Activated T-cell treated with anti-CD3 and anti-CD28 coated beads, Interleukin-2, amount 50 U/mL, for 24 hours (primary cell): ENCODE data around the gene INO80B.
A peak's percentile ranks its signal among the peaks of the same experiment; 100 is the strongest.

ENCODE experiments used
- DNase-seq: peaks from one replicate; pipeline ENCODE4 v3.0.0-alpha.2; 2020
- H3K27ac Mint-ChIP-seq: 2 replicates; pipeline ENCODE4 v1.8.0; 2020; ENCODE audit warnings: mild to moderate bottlenecking, mixed read lengths
- H3K27me3 Mint-ChIP-seq: 2 replicates; pipeline ENCODE4 v1.8.0; 2020; ENCODE audit warnings: mixed read lengths
- H3K36me3 Mint-ChIP-seq: 2 replicates; pipeline ENCODE4 v1.8.0; 2020; ENCODE audit warnings: low read depth, mixed read lengths
- H3K4me1 Mint-ChIP-seq: 2 replicates; pipeline ENCODE4 v1.8.0; 2020; ENCODE audit warnings: low read depth, mixed read lengths
- H3K4me3 Mint-ChIP-seq: 2 replicates; pipeline ENCODE4 v1.8.0; 2020; ENCODE audit warnings: mild to moderate bottlenecking, moderate library complexity, mixed read lengths
- H3K9me3 Mint-ChIP-seq: 2 replicates; pipeline ENCODE4 v1.8.0; 2020; ENCODE audit warnings: mixed read lengths

INO80B gene

GRCh38 chr2:74454654-74455511, at the start of gene INO80B:
Gene INO80B, plus strand, starts transcription at chr2:74455087. Its CDS starts 30 bp downstream, at chr2:74455117.
- peak; percentile 99 for DNase-seq
- peaks cover 33% of the 10 kb centered on the region for H3K36me3 Mint-ChIP-seq
- peaks cover 54% of the 10 kb centered on the region for H3K4me1 Mint-ChIP-seq
- H3K9me3 Mint-ChIP-seq: no peaks in the 10 kb centered on the region
- no peaks in the 10 kb centered on the region for H3K27me3 Mint-ChIP-seq
- H3K4me3 Mint-ChIP-seq: peak within 1 kb of the TSS; percentile 92
- H3K27ac Mint-ChIP-seq: peak within 1 kb of the TSS; percentile 97

- no peak for DNase-seq
- no peaks in the 10 kb centered on the region for H3K9me3 Mint-ChIP-seq
- H3K27ac Mint-ChIP-seq: no peak overlapping the region
- no peaks in the 10 kb centered on the region for H3K4me1 Mint-ChIP-seq
- no peak overlapping the region for H3K4me3 Mint-ChIP-seq
- no peaks in the 10 kb centered on the region for H3K27me3 Mint-ChIP-seq
- H3K36me3 Mint-ChIP-seq: no peaks in the 10 kb centered on the region
Measured at GRCh38 chr2:74406035-74406434, 48.9 kb upstream of the INO80B start.

- Mint-ChIP-seq H3K4me3 (no peak overlapping the region), H3K27me3 (no peaks in the 10 kb centered on the region), H3K27ac (no peak overlapping the region), H3K9me3 (no peaks in the 10 kb centered on the region), H3K4me1 (no peaks in the 10 kb centered on the region), H3K36me3 (no peaks in the 10 kb centered on the region)
- no peak for DNase-seq
Measured at GRCh38 chr2:74407682-74408081, 47.2 kb upstream of the INO80B start.

GRCh38 chr2:74413001-74413698, 41.7 kb upstream of the INO80B start:
- H3K4me1 Mint-ChIP-seq: peaks cover 25% of the 10 kb centered on the region
- H3K27me3 Mint-ChIP-seq: no peaks in the 10 kb centered on the region
- no peaks in the 10 kb centered on the region for H3K9me3 Mint-ChIP-seq
- H3K4me3 Mint-ChIP-seq: no peak overlapping the region
- no peak for DNase-seq
- H3K27ac Mint-ChIP-seq: peak overlapping the region; percentile 15
- no peaks in the 10 kb centered on the region for H3K36me3 Mint-ChIP-seq

- Mint-ChIP-seq H3K4me1 (peaks cover 25% of the 10 kb centered on the region), H3K4me3 (peak overlapping the region; percentile 66), H3K27ac (no peak overlapping the region), H3K36me3 (no peaks in the 10 kb centered on the region), H3K27me3 (no peaks in the 10 kb centered on the region), H3K9me3 (no peaks in the 10 kb centered on the region)
- DNase-seq: no peak
Measured at GRCh38 chr2:74414441-74414840, 40.4 kb upstream of the INO80B start.

GRCh38 chr2:74414881-74415761, 39.8 kb upstream of the INO80B start:
- Mint-ChIP-seq H3K27ac (no peak overlapping the region), H3K27me3 (no peaks in the 10 kb centered on the region), H3K36me3 (no peaks in the 10 kb centered on the region), H3K4me3 (peak overlapping the region; percentile 66), H3K4me1 (peaks cover 28% of the 10 kb centered on the region), H3K9me3 (no peaks in the 10 kb centered on the region)
- DNase-seq: peak; percentile 66

- H3K9me3 Mint-ChIP-seq: no peaks in the 10 kb centered on the region
- H3K27ac Mint-ChIP-seq: peak overlapping the region; percentile 27
- H3K4me3 Mint-ChIP-seq: peak overlapping the region; percentile 66
- H3K36me3 Mint-ChIP-seq: no peaks in the 10 kb centered on the region
- DNase-seq: peak; percentile 56
- H3K4me1 Mint-ChIP-seq: peaks cover 34% of the 10 kb centered on the region
- H3K27me3 Mint-ChIP-seq: no peaks in the 10 kb centered on the region
Measured at GRCh38 chr2:74415762-74416395, 39.0 kb upstream of the INO80B start.

- Mint-ChIP-seq H3K4me1 (peaks cover 39% of the 10 kb centered on the region), H3K4me3 (no peak overlapping the region), H3K27ac (no peak overlapping the region), H3K36me3 (peaks cover 2% of the 10 kb centered on the region), H3K9me3 (no peaks in the 10 kb centered on the region), H3K27me3 (no peaks in the 10 kb centered on the region)
- no peak for DNase-seq
Measured at GRCh38 chr2:74416778-74417177, 38.1 kb upstream of the INO80B start.

- Mint-ChIP-seq H3K27ac (no peak overlapping the region), H3K9me3 (no peaks in the 10 kb centered on the region), H3K27me3 (no peaks in the 10 kb centered on the region), H3K4me3 (no peak overlapping the region), H3K36me3 (peaks cover 6% of the 10 kb centered on the region), H3K4me1 (peaks cover 41% of the 10 kb centered on the region)
- no peak for DNase-seq
Measured at GRCh38 chr2:74417197-74417596, 37.7 kb upstream of the INO80B start.

- H3K27me3 Mint-ChIP-seq: no peaks in the 10 kb centered on the region
- peaks cover 44% of the 10 kb centered on the region for H3K4me1 Mint-ChIP-seq
- no peaks in the 10 kb centered on the region for H3K9me3 Mint-ChIP-seq
- peaks cover 6% of the 10 kb centered on the region for H3K36me3 Mint-ChIP-seq
- H3K27ac Mint-ChIP-seq: no peak overlapping the region
- no peak overlapping the region for H3K4me3 Mint-ChIP-seq
- no peak for DNase-seq
Measured at GRCh38 chr2:74417763-74418162, 37.1 kb upstream of the INO80B start.

- no peak overlapping the region for H3K27ac Mint-ChIP-seq
- peaks cover 48% of the 10 kb centered on the region for H3K4me1 Mint-ChIP-seq
- H3K36me3 Mint-ChIP-seq: peaks cover 6% of the 10 kb centered on the region
- no peak for DNase-seq
- no peaks in the 10 kb centered on the region for H3K27me3 Mint-ChIP-seq
- no peak overlapping the region for H3K4me3 Mint-ChIP-seq
- no peaks in the 10 kb centered on the region for H3K9me3 Mint-ChIP-seq
Measured at GRCh38 chr2:74418312-74418711, 36.6 kb upstream of the INO80B start.

- H3K27me3 Mint-ChIP-seq: no peaks in the 10 kb centered on the region
- no peak overlapping the region for H3K27ac Mint-ChIP-seq
- peaks cover 44% of the 10 kb centered on the region for H3K4me1 Mint-ChIP-seq
- DNase-seq: no peak
- no peaks in the 10 kb centered on the region for H3K9me3 Mint-ChIP-seq
- peaks cover 11% of the 10 kb centered on the region for H3K36me3 Mint-ChIP-seq
- H3K4me3 Mint-ChIP-seq: no peak overlapping the region
Measured at GRCh38 chr2:74419345-74419744, 35.5 kb upstream of the INO80B start.

- Mint-ChIP-seq H3K4me3 (peak overlapping the region; percentile 60), H3K4me1 (peaks cover 41% of the 10 kb centered on the region)
Measured at GRCh38 chr2:74420006-74420405, 34.9 kb upstream of the INO80B start.

More at GRCh38 chr2:74420006-74420405, 34.9 kb upstream of the INO80B start:
- Mint-ChIP-seq H3K27ac (peak overlapping the region; percentile 14), H3K36me3 (peaks cover 17% of the 10 kb centered on the region), H3K9me3 (no peaks in the 10 kb centered on the region), H3K27me3 (no peaks in the 10 kb centered on the region)
- DNase-seq: no peak
